ENCODE data around the gene SRD5A1.

The SRD5A1 gene

GRCh38 chr5:6723122-6723815 lies 90.0 kb downstream of the SRD5A1 start:
- Histone ChIP-seq H3K4me3 (ENCODE audit: low read length) (no peak overlapping the region), H3K4me1 (ENCODE audit: control insufficient read depth, low read depth, low read length) (peaks cover 16% of the 10 kb centered on the region), H3K9me3 (ENCODE audit: control insufficient read depth, low read depth, low read length) (no peaks in the 10 kb centered on the region), H3K36me3 (ENCODE audit: control insufficient read depth, low read depth, low read length) (no peaks in the 10 kb centered on the region), H3K9ac (ENCODE audit: low read length) (no peak overlapping the region), H3K27me3 (ENCODE audit: control insufficient read depth, insufficient read depth, low read length) (no peaks in the 10 kb centered on the region), H3K27ac (ENCODE audit: low read length) (no peak overlapping the region)

GRCh38 chr5:6723816-6724300 lies 90.6 kb downstream of the SRD5A1 start:
- no peak overlapping the region for H3K9ac ChIP-seq (ENCODE audit: low read length)
- no peak overlapping the region for H3K4me3 ChIP-seq (ENCODE audit: low read length)
- no peaks in the 10 kb centered on the region for H3K9me3 ChIP-seq (ENCODE audit: control insufficient read depth, low read depth, low read length)
- peaks cover 20% of the 10 kb centered on the region for H3K4me1 ChIP-seq (ENCODE audit: control insufficient read depth, low read depth, low read length)
- H3K27ac ChIP-seq (ENCODE audit: low read length), result no peak overlapping the region
- H3K36me3 ChIP-seq (ENCODE audit: control insufficient read depth, low read depth, low read length), result no peaks in the 10 kb centered on the region
- no peaks in the 10 kb centered on the region for H3K27me3 ChIP-seq (ENCODE audit: control insufficient read depth, insufficient read depth, low read length)
